AML-193 (cell line): Measurements from ENCODE around the gene PITPNC1.
"Not testable (repeated sequence)": the region's sequence is repeated elsewhere in the genome, so short reads cannot be mapped to it uniquely, and the experiment has no call there.

Experiments
- DNase-seq, 2 experiments: peaks; one replicate each; lab custom pipeline; 2025; lab: John Stamatoyannopoulos, UW

Gene PITPNC1

DNA sequence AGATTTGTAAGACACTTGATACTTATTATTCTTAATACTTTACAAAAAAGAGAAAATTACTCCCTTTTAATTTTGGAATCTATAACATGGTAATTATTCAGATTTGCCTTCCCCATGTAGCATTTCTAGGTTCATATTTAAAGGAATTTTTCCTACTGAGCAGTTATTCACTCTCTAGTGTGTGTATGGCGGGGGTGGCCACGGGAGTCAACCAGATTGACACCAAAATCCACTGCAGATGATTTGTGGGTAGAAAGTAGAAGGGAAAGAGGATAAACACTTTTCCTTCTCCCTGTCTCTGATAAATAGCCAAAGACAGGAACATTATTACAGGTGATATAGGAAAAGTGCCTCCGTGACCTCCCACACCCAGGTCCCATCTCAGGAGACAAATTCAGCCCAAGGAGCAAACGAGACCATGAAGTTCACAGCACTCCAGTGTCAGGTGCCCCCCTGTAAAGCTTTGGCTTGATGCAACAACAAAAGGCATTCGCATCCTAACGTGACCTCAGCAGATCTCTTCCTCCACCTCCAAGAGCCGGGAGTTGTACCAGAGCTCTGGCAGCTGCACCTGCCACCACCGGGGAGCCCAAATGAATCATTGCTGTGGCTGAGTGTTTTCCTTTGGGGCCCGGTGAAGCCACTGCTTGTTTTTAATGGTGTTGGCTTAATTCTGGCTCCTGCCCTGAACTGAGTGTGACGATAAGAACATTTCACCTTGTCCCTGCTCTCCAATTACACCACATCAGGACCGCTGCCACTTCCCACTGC is 248.0 kb downstream of the PITPNC1 start:
- no peak for DNase-seq

DNA sequence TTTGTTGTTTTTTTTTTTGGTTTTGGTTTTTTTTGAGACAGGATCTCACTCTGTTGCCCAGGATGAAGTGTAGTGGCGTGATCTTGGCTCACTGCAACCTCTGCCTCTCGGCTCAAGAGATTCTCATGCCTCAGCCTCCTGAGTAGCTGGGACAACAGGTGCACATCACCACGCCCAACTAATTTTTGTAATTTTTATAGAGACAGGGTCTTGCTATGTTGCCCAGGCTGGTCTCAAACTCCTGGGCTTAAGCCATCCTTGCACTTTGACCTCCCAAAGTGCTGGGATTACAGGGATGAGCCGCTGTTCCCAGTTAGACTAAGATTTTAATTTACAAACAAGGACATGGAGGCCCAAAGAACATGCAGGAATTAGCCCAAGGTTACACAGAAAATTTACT is 248.9 kb downstream of the PITPNC1 start:
- DNase-seq = no peak

DNA sequence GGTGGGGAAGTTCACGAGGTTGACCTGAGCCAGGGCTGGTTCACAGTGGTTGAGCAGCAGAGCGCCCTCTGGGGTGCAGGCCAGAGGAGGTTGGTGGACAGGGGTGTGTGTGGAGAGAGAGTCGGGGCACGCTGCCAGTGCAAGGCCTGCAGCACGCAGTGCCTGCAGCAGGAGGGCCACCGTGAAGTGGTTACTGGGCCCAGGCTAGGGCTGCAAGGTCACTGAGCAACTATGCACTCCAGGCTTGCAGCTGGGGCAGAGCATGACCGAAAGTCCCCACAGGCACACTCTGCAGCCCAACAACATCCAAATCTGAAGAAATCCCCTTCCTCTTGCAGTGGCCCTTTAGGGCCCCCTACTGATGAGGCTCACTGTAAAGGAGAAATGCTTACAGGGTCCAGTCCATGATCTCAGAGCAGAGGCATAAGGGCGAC is 251.5 kb downstream of the PITPNC1 start:
- no peak for DNase-seq

DNA sequence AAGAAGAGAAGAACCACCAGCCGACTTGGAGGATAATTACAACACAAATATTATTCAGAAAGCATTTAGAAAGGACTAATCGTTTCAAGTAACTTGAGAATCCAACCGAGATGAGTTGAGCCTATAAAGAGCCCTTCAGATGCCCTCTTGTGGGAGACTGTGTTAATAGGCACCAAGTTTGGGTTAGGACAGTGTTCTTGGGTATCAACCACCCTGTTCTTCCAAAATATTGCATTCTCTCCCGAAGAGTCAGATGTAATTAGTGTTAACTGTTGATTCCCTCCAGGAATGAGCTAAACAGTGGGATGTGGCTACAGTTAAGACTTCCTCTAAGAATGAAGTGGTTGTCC is 252.9 kb downstream of the PITPNC1 start:
- no peak for DNase-seq

DNA sequence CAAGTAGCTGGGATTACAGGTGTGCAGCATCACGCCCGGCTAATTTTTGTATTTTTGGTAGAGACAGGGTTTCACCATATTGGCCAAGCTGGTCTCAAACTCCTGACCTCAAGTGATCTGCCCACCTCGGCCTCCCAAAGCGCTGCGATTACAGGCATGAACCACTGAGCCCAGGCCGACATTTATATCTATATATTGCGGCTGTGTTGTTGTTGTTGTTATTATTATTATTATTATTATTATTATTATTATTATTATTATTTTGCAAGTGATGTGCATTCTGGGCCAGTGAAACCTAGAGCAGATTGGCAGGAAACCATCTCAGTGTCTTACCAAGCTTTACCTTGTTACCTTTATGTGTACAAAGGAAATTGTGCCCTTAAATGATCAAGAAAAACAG is 253.8 kb downstream of the PITPNC1 start:
- DNase-seq = not testable (repeated sequence)

DNA sequence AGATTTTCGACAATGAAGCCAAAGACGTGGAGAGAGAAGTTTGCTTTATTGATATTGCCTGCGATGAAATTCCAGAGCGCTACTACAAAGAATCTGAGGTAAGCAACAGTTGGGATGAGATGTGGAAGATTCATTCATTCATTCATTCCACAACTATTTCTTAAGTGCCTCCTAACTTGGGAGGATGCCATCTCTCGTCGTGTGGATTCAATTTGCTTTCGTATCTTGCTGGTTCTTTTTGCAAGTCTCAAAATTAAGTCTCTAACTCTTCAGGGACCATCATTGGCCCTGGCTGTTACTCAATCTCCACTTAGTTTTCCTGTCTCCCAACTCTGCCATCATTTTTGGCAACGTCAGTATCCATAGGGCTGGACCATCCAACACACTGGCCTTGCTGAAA is 255.1 kb downstream of the PITPNC1 start:
- no peak for DNase-seq

DNA sequence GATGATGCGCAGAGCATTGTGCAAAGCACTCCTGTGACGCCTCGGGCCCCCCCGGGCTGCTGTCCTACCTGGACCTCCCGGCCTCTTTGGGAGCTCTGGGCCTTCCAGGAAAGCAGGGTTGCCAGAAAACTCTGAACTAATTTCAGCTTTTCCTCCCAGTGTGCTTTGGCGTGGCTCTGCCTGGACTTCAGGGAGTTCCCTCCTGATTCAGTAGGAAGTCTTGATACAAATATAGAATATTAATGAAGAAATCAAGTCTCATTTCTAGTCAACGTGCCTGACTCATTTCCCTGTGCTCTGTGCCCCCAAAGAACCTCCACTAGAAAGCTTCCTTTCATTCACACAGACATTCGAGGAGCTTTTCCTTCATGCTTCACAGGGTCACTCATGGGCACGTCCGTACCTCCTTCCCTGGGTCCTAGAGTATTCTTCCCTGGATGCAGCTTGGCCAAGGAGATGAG is 256.7 kb downstream of the PITPNC1 start:
- DNase-seq = no peak

DNA sequence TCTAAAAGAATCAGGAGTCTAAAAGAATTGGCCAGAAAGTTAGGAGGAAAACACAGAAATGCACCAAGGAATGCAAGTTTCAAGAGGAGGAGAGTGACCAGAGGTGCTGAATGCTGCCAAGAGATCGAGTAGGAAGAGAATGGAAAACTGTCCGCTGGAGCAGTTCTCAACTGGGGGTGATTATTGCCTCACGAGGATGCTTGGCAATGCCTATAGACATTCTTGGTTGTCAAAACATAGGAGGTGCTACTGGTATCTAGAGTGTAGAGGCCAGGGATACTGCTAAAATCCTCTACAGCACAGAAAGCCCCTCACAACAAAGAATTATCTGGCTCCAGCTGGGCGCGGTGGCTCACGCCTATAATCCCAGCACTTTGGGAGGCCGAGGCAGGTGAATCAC is 258.6 kb downstream of the PITPNC1 start:
- DNase-seq = no peak

DNA sequence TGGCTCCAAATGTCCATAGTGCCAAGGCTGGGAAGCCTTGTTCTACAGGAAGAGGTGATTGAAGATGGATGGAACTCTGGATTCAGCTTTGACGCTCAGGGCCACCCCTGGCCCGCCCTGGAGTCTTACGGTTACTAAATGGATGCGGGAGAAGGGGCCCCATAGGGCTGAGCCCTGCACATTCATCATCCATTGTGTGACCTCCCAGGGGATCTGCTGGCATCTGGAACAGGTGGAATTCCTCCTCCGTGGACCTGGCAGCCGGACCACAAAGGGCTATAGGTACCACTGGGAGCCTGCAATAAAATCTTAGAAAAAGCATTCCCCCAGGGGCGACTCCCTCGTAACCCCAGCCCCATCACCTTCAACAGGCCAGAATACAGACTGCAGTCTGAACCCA is 259.2 kb downstream of the PITPNC1 start:
- DNase-seq = no peak

DNA sequence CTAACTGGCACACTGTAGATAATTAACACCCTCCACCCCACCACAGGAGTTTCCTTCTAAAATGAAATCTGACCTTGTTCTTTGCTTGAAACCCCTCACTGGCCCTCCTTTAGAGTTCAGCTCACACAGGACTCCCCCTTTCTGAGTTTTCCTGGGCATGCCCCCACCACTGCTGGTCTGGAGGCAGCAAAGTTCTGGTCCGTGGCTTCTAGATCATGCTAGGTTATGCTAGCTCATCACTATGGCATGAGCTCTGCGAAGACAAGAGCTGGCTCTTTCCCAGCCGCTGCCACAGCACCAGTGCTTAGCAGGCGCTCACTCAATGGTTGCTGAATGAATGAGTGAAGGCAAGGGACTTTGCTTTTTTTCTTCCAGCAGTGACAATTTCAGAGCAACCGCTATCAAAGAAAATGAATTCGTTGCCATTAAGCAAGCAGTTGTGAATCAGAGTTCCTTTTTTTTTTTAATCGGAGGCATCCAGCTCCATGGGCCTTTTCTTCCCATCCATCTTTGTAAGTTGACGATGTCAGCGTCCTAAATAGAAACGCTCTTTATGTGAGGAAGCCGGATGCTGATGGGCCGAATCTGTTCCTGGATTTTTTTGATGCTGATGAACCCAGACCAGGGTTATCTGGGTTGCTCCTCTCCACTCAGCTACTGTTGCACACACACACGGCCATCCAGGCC is 259.9 kb downstream of the PITPNC1 start:
- no peak for DNase-seq

DNA sequence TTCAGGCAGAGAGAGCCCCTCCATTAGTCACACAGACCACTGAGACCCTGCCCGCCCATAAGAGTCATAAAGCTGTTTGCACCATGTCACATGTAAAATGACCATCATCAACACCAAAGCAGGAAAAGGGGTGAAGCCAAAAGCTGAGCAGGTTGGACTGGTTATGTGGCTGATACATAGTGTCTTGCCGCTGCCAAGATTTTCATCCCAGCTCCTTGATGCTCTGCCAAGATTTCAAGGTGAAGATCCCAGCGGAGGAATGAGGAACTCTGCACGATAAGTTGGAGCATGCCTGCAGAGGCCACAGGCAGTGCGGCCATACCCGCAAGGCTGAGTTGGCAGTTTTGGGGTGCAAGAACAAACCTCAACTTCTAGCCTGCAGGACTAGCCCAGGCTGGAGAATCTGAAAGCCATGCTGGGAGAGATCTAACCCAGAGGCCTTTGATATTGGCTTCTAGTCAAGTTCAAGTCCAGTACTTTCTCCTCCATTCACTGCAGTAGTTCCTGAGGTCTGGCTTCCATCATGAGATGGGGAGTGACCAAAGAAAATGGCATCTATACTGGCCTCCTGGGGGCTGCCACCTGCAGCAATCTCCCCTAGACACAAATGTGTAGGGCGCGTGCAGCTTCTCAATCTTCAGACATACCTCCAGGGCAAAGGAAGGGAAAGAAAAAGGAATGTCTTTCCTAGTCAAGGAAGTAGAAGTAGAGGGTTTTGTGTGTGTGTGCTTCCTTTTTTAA is 261.0 kb downstream of the PITPNC1 start:
- DNase-seq = no peak

DNA sequence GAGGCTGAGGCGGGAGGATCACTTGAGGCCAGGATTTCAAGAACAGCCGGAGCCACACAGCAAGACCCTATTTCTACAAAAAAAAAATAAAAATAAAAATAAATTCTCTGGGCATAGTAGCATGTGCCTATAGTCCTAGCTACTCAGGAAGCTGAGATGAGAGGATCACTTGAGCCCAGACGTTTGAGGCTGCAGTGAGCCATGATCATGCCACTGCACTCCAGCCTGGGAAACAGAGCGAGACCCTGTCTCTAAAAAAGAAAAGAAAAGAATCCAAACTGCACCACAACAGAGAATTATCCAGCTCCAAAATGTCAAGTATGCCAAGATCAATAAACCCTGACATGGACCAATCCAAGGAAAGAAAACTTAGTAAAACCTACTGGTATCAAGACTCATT is 261.8 kb downstream of the PITPNC1 start:
- DNase-seq = no peak

DNA sequence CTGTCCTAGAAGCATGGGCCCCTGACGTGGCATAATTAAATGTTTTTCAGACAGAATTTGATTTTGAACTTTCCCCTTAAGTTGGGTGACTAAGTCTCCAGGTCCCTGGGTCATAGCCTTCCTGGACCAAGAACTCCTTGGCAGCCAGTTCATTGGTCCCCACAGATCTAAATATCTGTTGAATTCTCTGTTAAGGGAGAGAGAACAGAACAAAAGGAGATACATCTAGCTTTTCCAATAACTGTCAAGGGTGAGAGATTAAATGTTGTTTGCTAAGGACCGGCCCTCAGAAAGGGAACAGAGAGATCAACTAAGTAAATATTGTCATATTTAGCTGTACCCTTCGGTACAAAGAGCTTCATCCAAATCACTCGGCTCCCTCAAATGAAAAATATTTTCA is 262.5 kb downstream of the PITPNC1 start:
- DNase-seq = no peak

DNA sequence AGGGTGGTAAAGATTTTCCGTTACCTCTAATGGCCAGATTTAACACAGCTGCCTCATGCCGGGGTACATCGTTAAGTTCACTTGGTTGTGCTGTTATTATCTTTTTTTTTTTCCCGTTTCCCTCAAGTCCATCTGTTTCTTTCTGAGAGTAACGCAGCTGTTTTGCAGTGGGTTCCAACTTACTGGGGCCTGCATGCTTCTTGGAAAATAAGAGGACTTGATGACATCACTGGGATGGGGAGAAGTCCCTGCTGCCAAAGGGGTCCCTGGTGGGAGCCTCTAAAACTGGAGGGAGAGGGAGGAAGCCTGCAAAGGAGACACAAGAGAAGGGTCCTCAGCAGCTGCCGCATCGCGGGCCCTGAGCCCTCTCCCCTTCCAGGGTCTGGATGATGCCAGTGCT is 262.9 kb downstream of the PITPNC1 start:
- DNase-seq = no peak

DNA sequence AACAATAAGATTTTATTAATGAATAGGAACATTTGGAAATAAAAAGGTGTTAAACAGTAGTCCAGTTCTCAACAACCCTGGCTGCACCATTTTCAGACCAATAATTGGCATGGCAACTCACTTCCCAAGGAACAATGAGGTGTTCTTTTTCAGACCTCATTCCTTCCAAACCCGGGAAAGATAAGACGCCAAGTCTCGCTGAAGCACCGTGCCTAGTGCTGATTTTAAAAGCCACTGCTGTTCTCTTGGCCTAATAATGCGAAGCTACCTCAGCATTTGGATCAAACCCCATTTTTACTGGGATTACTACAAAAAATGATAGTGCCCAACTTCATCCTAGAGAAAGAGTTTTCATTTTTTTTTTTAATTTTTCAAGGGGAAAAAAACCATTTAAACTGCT is 265.4 kb downstream of the PITPNC1 start:
- no peak for DNase-seq

DNA sequence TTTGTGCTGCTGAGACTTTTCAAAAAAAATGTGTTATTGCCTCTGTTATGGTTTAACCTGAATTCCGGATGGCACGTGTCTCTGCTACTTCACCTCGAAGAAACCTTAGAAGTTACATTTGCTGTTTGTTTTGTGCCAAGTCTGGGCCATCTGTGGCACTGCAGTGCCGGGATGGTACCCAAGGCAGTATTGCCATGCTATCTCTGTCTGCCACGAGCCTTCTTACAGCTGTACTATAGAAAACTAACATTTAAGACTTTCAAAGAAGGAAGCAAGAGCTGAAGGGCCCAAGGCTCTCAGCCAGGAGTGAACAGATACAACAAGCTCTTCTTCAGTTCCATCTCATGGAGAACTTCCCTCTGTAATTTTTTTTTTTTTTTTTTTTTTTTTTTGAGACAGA is 267.0 kb downstream of the PITPNC1 start:
- DNase-seq = no peak

DNA sequence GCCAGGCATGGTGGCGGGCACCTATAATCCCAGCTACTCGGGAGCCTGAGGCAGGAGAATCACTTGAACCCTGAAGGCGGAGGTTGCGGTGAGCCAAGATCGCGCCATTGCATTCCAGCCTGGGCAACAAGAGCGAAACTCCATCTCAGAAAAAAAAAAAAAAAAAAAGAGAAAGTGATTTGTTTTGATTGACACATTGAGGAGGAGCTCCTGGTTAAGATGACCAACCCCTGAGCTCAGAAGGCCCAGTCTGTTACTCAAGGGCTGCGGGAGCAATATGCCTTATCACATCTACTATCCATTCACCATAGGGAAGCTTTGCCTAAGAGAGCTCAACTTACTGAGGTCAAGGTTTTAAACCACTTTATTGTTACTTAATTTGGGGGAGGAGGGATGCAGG is 268.1 kb downstream of the PITPNC1 start:
- DNase-seq = not testable (repeated sequence)

DNA sequence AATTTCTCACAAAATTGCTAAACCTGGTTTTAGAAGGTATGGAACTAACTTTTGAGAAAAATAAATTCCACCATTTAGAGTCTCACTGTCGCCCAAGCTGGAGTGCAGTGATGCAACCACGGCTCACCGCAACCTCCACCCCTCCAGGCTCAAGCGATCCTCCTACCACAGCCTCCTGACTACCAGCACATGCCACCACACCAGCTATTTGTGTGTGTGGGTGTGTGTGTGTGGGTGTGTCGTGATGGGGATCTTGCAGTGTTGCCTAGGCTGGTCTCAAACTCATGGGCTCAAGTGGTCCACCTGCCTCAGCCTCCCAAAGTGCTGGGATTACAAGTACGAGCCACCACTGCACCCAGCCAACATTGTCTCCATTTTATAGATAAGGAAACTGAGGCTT is 269.4 kb downstream of the PITPNC1 start:
- no peak for DNase-seq

DNA sequence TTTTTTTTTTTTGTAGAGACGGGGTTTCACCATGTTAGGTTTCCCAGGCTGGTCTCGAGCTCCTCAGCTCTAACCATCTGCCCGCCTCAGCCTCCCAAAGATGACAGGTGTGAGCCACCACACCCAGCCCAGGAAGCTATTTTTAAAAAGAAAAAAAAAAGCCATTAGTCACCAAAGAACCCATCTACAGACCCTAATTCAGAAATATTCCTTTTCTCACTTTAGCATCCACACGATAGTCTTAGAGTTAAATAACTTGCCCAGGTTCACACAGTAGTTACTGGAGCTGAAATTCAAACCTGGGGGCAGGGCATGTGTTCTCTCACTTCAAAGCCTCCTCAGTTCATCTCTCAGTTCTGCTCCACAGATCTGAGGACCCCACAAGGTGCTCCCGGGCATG is 270.4 kb downstream of the PITPNC1 start:
- DNase-seq = no peak

DNA sequence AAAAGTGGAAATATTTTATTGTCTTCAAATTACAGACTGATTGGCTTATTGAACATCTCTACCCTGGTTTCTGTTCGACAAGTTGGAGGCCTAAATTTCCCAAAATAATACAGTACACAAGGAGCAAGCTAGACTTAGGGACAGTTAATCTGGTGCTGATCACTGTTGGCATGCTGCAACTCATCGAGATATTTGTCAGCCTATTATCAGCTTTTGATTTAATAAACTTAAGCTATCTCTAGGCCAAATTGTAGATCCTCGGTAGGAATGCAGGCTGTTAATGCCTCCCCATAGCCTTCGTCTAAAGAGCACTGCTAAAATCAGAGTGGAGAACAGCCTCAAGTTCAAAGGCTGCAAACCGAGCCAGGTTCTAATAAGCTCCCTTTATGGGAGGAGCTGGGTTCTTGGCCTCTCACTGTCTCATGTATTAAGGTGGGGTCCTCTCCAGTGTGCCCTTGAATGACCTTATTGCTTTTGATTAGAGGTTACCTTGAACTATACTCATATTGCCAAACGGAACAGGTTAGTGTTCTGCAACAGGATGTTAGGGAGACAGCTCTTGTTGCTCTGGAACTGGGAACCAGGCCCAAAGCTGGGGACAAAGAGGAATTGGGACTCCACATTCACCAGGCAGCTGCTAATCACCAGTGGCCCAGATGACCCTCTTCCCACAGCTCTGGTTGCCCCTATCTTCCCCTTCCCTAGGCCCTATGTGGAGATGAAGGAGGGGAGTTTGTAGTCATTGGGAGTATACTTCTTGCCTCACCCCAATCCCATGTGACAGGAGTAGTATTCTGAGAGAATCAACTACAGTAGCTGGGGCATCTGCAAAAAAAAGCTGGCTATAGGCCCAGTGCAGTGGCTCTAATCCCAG is 271.2 kb downstream of the PITPNC1 start:
- DNase-seq = no peak

DNA sequence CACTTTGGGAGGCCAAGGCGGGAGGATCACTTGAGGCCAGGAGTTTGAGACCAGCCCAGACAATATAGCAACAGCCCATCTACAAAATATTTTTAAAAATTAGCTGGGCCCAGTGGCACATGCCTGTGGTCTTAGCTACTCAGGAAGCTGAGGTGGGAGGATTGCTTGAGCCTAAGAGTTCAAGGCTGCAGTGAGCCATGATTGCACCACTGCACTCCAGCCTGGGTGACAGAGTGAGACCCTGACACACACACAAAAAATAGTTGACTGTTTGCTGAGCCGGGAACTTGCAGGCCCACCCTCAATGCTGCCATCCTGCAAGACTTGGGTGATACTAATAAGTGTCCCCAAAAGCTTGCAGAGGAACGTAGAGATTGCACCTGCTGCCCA is 271.8 kb downstream of the PITPNC1 start:
- DNase-seq = not testable (repeated sequence)

DNA sequence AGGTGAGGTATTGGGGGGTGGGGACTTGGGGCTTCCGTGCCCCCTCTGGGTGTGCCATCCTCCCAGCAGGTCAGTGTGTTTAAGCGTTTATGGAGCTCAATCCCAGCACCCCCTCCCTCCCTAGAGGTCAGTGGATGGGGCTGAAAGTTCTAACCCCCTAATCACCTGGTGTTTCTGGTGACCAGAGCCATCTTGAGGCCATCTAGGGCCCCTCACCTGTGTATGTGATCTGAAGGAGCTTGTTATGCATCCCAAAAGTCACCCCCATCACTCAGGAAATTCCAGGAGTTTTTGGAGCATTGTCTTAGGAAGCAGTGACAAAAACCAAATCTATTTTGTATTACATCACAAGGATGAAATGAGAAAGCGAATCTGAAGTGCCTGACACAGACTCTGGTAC is 272.8 kb downstream of the PITPNC1 start:
- DNase-seq = no peak
